ENCODE results near the gene RDH14. TPM values are rescaled to one million over a fixed set of nuclear protein-coding genes. Genes with fewer than 3 reads are reported as not detected.

Gene RDH14
- total and polyA plus RNA-seq, 2 experiments from 2014 or later: 38.1 to 40.6 TPM

DNA sequence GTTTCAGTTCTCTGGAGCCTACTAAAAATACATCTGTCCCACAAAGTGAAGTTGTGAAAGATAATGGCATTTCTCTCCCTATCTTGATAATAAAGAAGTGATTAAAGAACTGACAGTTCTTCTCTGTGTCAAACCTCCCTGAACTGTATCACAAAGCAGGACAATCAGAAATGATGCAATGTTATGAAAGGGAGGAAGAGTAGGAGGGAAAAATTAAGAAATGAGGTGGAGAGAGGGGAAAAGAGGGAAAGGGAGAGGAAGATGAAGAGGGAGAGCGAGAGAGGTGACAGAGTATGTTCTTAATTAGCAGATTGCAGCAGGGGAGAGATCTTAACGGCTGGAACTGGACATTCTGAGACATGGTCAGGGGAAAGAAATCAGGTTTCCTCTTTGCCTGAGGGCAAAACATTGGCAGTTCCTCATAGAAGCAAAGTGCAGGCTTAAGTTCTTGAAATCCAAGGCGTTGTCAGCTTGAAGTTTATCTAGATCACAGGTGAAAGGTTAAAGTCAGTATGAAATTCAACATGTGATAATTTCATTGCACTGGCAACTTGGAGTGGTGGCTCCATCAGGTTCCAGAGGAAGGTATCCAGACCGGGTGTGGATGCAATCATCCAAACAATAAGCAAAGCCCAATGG lies 54.6 kb downstream of the RDH14 start (continued):
- TF ChIP-seq, protein P1, sequence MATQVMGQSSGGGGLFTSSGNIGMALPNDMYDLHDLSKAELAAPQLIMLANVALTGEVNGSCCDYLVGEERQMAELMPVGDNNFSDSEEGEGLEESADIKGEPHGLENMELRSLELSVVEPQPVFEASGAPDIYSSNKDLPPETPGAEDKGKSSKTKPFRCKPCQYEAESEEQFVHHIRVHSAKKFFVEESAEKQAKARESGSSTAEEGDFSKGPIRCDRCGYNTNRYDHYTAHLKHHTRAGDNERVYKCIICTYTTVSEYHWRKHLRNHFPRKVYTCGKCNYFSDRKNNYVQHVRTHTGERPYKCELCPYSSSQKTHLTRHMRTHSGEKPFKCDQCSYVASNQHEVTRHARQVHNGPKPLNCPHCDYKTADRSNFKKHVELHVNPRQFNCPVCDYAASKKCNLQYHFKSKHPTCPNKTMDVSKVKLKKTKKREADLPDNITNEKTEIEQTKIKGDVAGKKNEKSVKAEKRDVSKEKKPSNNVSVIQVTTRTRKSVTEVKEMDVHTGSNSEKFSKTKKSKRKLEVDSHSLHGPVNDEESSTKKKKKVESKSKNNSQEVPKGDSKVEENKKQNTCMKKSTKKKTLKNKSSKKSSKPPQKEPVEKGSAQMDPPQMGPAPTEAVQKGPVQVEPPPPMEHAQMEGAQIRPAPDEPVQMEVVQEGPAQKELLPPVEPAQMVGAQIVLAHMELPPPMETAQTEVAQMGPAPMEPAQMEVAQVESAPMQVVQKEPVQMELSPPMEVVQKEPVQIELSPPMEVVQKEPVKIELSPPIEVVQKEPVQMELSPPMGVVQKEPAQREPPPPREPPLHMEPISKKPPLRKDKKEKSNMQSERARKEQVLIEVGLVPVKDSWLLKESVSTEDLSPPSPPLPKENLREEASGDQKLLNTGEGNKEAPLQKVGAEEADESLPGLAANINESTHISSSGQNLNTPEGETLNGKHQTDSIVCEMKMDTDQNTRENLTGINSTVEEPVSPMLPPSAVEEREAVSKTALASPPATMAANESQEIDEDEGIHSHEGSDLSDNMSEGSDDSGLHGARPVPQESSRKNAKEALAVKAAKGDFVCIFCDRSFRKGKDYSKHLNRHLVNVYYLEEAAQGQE (IDR thresholded peaks at IDR 0.05; ENCODE audit: unreplicated experiment): no peak

Small RNA genes within 50 kb of the gene (small RNA-seq; reads per million reads assigned to genes)
- not detected for gene RNU6-1215P (ENCODE audit: low replicate concordance)

Other genes starting within 250 kb of the RDH14 start
- not detected in 2 replicates for gene NT5C1B, start 28.9 kb upstream of the RDH14 start, total RNA-seq (2014; rRNA removed; shearing (Covaris generic))
- not detected in 2 replicates for gene NT5C1B, start 28.9 kb upstream of the RDH14 start, polyA plus RNA-seq (2016; fragmentation: Nextera tagmentation; extraction: Ambion mirVana)